Muscle of arm (tissue), 12 donors: ENCODE data around the gene SFT2D1. TPM values are rescaled to one million over a fixed set of nuclear protein-coding genes. Genes with fewer than 3 reads are reported as not detected.
"Not testable (repeated sequence)": the region's sequence is repeated elsewhere in the genome, so short reads cannot be mapped to it uniquely, and the experiment has no call there.

Experiments used
- DNase-seq: peaks from one replicate; pipeline ENCODE4 v3.0.0-alpha.2; 2013
- polyA plus RNA-seq, 12 donors: library from polyadenylated mRNA; unstranded; fragments of 120-200 nt; gene quantifications; one replicate each; pipeline ENCODE4 v1.2.1, GENCODE V29; 2013; ENCODE audit not compliant: insufficient read length in 12 of 12

Gene SFT2D1
- polyA plus RNA-seq, 12 donors = 21.8 to 45.8 (median 37.6) TPM; not detected in 1

DNA sequence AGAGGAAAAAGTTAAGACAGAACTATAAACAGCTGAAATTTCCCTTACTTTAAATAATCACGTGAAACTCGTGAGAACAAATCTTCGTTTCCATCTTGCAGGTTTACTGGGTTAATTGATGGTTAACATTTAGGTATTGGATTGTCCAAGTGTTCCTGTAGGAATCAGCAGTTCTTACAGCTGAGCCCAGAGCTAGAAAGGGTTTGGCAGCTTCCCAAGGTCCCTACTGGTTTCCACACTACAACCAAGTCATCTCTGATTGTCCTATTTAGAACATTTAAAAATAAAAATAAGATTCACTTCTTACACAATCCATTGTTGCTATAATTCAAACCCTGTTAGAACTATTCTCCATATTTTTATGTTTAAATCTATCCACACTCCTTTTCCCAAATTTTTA, 24.6 kb upstream of the SFT2D1 start:
- DNase-seq = no peak

DNA sequence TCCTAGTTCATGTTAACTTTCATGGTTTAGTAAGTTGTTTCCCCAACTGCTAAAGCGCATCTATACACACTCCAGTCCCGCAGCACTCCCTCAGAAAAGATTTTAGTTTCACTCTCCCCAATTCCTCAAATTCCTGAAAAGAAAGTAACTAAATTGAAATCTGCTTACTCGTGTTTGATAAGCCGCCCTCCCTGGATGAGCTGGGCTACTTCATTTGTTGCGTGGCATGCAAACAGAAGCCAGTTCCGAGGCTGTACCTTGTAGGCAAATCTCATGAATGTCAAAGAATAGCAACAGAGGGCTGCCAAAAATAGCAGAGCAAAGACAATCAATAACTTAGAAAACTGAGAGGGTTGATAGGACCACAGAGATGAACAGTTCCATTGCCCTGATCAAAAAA, 23.5 kb upstream of the SFT2D1 start:
- DNase-seq = no peak

DNA sequence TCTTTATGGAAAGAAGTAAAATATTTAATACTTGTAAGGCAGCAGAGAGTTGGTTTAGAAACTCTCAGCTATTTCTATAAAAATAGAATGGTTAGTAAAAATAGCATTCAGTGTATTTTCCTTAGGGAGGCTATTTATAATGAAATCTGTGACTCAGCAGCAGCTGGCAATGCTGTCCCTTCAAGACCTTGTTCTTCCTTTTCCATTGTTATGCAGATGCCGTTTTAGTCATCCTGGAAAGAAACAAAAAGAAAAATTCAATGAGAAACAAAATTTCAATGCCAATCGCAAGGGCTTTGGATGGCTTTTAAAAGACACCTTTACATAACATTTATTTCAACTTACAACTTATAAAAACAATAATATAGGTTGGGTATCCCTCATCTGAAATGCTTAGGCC, 22.9 kb upstream of the SFT2D1 start:
- DNase-seq = no peak

DNA sequence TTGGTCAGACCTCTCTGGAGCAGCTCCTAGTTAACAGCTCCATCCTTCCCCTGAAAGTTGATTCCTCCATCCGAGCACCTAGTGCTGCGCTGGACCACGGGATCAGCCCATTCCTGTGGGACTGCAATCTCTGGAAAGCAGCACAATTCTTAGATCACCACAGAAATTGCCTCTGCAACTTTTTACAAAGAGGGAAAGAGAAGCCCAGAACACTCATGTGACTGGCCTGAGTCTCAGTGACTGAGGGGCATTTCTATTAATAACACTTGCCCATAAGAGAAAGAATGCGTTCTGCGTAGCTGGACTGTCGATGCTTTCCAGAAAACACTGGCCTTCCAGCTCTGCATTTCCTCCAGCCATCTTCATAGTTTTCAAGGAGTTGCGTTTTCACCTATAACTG, 22.1 kb upstream of the SFT2D1 start:
- no peak for DNase-seq

DNA sequence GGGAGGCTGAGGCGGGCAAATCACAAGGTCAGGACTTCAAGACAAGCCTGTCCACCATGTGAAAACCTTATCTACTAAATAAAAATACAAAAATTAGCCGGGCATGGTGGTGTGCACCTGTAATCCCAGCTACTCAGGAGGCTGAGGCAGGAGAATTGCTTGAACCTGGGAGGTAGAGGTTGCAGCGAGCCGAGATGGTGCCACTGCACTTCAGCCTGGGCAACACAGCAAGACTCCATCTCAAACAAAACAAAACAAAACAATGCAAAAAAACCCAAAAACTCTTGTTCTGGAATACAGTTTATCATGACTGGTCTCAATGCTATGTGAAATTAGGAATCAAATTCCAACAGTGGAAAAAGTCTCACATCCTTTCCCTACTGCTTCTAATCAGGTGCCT, 20.1 kb upstream of the SFT2D1 start:
- DNase-seq = not testable (repeated sequence)

DNA sequence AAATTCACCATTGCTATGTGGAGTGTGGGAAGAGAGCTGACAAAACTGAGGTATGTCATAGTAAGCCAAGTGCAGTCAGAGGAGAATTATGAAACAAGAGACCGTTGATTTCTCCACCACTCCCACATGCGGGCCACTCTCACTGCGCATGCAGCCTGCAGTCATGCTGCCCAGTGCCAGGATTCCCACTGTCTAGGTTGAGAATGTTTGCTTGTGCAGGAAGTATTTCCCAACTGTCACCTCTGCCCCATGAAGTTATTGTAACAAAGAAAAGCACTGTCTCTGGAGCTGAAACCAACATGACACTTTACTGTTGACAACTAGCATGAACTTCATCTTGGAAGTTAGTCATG, 18.7 kb upstream of the SFT2D1 start:
- no peak for DNase-seq

DNA sequence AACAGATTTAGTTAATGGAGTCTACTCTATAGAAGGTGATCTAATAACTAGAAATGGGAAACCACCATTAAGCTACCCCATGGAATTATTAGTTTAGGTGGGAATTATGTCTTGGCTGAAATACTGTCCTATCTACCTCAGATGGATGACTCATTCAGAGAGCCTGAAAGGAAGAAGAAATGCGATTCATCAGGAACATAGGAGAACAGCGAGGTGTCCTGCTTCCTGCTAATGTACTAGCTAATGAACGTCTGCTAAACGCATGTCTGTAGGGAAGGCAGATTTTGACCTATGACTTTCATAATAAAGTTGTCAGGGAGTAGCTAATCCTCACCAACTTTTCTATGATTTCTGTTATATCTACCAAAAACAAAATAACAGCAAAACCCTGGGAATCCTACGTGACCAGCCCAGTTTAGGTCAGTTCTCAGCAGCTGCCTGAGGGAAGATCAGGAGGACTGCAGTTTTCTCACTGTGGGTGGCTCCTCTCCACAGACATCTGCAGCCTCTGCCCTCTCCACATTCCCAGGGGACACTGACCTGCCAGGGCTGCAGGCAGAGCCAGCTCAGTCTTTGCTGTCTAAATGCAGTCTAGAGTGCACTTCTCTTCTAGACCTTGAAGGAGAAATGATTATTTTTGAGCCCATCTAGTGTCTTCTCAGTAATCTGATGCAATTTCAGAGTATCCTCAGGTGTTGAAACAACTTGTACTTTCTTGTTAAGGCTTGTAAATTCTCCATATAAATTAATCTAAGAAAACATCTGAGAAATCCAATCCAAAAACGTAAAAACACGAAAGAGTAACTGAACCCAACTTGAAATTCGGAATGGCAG, 18.1 kb upstream of the SFT2D1 start:
- DNase-seq = no peak

DNA sequence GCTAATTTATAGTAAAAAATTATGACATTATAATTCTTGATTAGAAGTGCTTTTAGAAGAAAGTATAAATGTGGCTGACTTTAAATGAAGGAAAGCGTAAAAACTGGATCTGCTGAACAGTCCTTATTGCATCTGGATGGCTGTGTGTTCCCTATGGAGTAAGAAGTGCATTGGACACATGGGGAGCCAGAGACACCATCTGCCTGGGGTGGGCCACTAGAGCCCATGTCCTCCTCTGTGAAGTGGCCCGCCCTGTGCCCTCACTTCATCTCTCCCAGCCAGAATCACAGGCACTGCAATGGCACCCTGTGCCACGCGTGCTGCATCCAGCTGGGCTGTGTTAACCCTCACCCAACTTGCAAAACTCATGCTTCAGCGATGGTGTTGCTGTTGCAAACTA, 13.2 kb upstream of the SFT2D1 start:
- DNase-seq = no peak

DNA sequence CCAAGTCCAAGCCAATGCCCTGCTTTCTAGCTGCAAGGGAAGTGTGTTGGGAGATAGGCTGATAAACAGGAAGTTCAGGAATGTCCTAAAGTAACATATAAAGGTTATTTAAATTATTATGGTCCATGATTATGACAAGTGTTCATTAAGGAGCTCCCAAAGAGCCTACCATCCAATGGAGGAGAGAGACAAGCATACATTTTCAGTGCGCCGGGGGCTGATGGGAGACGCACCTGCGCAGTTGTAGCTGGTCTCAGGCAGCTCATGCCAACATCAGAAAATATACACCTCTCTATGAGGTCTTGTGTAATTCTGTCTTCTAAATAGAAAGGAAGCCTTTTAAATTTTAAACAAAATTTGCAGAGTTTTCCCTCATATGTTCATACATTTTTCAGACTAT, 12.6 kb upstream of the SFT2D1 start:
- no peak for DNase-seq

DNA sequence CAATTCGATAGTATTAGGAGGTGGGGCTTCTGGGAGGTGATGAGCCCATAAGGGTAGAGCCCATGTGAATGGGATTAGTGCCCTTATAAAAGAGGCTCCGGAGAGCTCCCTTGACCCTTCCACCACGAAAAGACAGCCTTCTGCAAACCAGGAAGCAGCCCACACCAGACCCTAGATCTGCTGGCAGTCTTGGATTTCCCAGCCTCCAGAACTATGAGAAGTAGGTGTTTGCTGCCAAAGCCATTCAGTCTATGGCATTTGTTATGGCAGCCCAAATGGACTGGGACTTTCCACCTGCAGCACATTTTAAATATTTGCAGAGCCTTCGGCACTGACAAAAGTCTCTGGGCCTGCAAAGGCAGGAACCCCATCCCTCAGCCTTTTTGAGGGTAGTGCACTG, 11.8 kb upstream of the SFT2D1 start:
- DNase-seq = no peak

DNA sequence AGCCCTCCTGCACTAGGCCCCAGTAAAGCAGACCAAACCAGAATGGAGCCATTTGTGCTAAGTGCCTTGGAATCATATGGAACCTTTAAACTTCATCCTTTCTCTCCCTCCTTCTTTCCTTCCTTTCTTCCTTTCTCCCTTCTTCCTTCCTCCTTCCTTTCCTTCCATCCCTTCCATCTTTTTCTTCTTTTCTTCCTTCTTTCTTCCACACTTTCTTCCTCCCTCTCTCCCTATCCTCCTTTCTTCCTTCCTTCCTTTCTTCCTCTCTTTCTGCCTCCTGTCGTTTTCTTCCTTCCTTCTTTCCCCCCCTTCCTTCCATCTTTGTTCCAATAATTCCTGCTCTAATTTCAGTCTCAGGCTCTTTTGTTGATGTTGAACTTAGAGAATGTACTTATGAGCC, 11.2 kb upstream of the SFT2D1 start:
- DNase-seq = no peak

DNA sequence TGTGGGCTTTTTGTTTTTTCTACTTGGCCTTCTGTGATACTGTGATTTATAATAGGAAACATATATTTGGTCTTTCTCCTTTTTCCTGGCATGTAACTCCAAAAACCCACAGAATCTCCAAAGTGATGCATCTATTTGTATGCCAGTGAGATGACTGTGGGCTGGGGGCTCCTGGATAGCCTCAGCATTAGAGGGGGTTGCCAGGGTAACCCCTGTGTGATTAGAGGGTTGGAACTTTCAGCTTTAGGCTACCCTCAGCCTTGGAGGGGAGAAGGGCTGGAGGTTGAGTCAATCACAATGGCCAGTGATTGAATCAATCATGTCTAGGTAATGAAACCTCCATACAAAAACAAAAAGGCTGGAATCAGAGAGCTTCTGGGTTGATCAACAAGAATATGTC, 10.6 kb upstream of the SFT2D1 start:
- DNase-seq = no peak

DNA sequence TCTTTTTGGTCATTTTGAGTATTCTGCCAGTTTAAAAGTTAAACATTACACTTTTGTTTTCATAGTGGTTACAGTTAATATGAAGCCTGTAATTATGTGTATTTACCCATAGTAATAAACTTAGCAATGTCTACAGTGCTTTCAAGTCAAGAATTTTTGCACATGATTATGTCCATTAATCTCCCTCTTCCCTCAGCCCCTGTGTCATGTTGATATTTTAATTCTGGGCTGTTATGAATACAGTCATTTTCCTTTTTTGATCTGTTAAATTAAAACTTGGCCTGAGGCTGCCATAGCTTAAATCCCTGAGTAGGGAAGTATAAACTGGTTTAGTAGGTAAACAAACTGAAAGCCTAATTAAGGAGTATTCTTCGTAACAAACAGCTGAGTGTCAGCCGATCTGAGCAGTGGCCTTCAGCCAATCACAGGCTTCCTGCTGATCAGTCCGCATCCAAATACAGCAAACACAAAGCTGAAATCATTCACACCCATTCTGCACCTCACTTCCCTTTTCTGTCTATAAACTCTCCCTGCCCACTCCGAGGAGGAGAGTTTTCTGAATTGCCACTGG, 9.5 kb upstream of the SFT2D1 start:
- no peak for DNase-seq

DNA sequence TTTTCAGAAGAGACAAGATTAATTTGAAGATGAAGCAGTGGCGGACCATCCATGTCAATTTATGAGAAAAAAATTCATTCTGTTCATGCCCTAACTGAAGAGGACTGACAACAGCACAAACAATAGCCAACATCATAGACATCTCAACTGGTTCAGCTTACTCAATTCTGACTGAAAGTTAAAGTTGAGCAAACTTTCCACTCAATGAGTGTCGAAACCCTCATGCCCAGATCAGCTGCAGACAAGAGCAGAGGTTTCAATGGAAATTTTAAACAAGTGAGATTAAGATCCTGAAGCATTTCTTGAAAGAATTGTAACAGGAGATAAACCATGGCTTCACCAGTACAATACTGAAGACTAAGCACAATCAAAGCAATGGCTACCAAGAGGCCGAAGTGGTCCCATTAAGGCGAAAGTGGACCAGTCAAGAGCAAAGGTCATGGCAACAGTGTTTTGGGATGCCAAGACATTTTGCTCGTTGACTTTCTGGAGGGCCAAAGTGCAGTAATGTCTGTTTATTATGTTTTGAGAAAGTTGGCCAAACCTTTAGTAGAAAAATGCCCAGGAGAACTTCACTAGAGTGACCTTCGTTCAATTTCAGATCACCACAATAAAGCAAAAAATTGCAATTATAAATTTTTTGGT, 6.1 kb upstream of the SFT2D1 start:
- DNase-seq = no peak

DNA sequence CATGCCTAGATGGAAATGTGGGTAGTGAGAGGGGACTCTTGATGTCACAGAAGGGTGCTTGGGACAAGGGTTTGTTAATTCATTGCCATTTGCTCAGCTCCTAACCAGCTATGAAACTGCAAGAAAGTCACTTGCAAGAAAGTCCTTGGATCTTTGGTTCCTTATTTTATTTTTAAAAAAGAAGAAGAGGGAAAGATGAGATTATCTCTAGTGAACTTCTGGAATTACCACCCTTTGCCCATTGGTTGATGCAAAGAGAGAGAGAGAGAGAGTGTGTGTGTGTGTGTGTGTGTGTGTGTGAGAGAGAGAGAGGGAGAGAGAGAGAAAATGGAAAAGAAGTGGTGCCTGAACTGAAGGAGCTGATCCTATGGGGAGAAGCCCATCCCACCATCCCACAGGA, 4.6 kb upstream of the SFT2D1 start:
- no peak for DNase-seq

DNA sequence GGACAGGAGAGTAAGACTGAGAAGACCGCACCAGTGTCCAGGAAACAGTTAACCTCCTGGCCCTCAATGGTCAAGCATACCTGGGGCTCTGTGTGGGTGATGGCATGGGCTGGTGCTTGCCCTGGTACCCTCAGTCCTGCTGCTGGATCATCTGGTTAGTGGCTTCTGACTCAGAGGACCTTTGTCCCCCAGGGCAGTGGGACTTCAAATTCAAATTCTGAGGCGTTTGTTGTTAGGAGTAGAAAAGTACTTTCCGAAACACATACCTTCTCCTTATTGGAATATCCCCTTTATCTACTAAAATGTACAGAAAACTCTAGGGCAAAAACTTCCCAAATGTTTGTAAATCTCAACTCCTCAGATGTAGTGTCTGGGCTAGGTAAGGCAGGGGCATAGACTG, 4.1 kb upstream of the SFT2D1 start:
- DNase-seq = no peak

DNA sequence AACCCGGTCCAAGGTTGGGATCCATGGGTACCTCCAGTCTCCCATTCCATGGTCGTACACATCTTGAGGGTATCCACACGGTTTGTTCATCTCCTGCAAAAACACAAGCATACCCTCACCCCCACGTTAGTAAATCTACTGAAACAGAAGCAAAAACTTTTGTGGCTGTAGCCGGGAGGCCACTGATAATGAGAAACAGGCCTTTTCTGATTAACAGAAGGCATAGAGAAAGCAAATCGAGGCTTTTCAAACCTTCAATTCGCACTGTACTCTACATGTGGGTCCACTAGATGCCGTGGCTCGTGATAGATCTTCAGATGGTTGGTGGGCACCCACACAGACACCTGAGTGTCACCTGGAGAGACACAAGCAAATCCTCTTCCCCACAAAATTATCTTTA, 3.3 kb upstream of the SFT2D1 start:
- DNase-seq = not testable (repeated sequence)

DNA sequence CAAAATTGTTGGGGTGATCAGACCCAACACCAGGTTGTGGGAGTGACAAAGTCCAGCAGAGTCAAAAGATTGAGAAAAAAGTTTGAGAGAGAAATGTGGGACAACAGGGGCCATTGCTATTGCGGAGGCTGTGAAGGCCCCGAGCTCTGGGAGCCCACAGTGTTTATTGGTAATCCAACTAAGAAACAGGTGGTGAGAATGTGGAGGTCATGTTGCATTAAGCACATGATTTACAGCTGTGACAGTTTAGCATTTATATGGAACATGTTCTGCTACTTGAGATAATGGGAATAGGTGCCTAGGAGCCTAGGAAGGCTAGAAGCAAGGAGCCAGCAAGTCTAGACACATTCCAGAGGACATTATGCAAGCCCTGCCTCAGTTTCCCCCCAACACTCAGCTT, 2.6 kb upstream of the SFT2D1 start:
- DNase-seq = not testable (repeated sequence)

DNA sequence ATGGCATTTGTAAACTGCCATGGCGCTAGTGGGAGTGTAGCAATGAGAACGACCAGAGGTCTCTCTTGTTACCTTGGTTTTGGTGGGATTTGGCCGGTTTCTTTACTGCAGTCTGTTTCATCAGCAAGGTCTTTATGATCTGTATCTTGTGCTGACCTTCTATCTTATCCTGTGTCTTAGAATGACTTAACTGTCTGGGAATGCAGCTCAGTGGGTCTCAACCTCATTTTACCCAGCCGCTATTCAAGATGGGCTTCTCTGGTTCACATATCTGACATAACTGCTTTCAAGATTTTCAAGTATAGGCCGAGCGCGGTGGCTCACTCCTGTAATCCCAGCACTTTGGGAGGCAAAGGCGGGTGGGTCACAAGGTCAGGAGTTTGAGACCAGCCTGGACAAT, 1.9 kb upstream of the SFT2D1 start:
- DNase-seq = no peak

DNA sequence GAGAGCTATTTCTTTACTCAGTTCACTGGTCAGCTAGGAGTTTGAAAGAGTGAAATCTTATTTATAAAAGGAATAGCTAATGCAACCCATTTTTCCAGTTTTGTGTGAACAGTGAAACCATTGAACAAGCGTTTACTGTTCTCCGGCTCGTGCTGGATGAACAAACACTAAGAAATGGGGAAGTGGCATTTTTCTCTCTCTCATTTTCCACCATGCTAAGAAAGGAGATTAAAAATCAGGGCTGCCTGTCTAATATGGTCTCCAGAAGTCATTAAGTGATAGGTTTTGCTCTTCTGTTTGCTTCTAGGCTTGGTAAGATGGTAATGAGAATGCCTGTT, 774 bp upstream of the SFT2D1 start:
- DNase-seq = no peak

DNA sequence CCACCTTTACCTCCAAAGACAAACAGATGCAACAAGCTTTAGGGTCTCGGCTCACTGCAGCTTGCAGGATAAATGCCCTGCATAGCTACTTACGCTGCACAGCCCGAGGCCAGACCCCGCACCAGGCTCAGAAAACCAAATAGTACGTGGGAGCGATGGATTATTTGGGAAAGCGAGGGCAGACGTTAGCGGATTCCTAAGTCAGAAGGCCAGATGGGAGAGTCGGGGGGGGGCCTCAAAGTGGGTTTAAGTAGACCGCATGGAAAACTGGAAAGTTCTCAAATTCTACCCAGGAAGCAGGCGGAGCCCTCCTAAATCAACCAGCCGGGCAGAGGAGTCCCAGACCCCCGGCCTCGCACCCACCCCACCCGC, 382 bp downstream of the SFT2D1 start:
- peak; percentile 37 for DNase-seq

DNA sequence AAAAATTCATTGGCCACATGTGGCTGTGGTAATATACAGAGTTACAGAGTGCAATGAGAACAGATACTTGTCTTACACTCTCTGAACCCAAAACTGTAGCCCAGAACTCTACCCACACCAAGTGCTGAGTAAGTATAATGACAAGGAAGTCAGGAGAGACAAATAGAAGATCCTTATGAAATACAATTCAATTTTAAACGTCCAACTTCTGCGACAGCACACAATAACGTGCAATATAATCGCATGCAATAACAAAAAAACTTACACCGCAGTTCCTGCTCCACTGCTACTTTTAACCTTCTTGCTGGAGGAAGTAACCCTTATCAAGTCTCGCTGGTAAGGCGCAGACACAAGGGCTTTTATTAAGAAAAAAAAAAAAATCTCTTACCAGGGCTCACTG, 881 bp downstream of the SFT2D1 start:
- no peak for DNase-seq

DNA sequence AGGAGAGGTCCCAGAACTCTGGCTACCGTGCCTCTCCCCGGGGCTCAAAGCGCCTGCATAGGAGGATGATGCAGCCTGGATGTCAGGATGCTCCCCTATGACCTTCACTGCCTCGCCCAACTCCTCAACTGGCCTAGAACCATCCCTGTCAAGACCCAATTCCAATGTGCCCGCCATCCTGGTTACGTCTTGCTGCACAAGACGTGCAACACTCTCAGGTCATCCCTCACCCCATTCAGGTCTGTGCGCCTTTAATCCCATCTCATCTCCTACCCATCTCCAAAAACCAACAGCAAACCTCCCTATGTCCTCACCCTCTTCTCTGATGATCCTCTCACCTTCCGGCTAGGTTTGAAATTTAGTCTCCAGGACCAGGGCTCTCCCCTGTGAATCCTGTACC, 3.5 kb downstream of the SFT2D1 start:
- DNase-seq = no peak

DNA sequence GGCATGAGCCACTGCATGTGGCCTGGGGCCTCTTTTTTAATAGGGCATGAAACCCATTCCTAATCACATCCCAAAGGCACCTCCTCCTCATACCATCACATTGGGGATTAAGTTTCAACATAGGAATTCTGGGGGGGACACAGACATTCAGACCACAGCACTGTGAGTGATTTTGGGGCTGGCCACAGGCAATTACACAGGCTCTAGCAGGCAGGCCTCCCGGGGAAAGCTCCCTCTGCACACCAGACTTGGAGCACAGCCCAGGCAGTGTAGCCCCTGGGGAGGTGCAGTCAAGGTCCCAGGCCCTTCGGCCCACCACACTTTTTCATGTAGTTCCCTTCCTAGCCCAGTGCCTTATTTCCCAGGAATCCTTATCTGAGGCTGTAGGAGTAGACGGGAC, 5.5 kb downstream of the SFT2D1 start:
- no peak for DNase-seq
